LNCAP (cell line): ENCODE results near the gene POU6F2.

Experiments
- TF ChIP-seq, protein P1 (sequence below): fragments of 450-650 bp; IDR thresholded peaks from 2 replicates; pipeline ENCODE4 v1.5.1; 2017; ENCODE audit warnings: mild to moderate bottlenecking

POU6F2 gene

DNA sequence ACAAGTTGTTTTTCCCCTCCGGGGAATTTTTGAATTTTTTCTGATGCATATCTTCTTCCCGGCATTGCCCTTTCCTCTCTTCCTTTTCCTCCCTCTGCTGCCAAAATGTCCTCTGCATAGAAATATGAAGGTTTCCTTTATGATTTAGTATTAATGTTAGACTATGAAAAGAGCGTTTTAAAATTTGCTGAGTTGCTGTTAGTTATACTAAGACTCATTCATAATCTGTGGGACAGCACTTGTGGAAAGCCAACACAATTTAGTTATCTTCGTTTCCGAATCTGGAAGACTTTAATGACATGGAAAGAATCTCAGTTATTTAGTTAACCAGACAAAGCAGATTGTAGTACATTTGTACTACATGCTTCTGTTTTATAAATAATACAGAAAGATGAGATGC is 25.0 kb downstream of the POU6F2 start:
- TF ChIP-seq, protein P1, sequence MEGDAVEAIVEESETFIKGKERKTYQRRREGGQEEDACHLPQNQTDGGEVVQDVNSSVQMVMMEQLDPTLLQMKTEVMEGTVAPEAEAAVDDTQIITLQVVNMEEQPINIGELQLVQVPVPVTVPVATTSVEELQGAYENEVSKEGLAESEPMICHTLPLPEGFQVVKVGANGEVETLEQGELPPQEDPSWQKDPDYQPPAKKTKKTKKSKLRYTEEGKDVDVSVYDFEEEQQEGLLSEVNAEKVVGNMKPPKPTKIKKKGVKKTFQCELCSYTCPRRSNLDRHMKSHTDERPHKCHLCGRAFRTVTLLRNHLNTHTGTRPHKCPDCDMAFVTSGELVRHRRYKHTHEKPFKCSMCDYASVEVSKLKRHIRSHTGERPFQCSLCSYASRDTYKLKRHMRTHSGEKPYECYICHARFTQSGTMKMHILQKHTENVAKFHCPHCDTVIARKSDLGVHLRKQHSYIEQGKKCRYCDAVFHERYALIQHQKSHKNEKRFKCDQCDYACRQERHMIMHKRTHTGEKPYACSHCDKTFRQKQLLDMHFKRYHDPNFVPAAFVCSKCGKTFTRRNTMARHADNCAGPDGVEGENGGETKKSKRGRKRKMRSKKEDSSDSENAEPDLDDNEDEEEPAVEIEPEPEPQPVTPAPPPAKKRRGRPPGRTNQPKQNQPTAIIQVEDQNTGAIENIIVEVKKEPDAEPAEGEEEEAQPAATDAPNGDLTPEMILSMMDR = no peak

DNA sequence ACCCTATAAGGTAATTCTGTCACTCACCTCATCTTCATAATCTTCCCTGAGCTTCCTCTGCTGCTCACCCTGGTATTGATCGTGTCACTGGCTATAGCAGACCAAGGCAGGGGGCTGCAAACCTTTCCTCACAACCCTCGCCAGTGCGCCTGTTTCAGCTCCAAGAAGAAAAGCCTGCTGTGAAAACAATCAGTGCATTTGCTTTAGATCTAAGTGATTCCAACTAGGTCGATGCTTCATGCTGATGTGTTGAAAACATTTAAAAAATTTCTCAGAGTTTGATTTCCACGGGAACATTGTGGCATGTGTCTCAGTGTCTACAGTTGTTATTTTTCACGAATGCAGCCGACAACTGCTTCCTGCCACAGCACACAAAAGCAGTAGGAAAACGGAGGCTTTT is 27.3 kb downstream of the POU6F2 start:
- TF ChIP-seq, protein P1 = no peak

DNA sequence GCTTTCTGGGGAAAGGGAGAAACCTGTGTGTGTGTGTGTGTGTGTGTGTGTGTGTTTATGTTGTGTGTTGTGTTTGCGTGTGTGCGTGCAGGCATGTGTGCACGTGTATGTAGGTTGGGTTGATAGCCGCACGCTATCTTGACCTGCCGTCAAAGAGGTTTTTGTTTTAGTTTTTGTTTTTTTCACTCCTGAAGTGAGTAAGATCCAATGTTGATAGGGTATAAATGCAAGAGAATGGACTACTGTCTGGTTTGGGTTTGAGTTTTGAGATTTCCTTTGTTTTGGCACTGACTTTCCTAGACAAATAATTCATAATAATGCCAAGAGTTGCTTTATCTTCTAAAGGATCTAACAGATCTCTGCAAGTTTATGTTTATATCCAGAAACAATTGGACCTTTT is 27.8 kb downstream of the POU6F2 start:
- TF ChIP-seq, protein P1 = no peak

DNA sequence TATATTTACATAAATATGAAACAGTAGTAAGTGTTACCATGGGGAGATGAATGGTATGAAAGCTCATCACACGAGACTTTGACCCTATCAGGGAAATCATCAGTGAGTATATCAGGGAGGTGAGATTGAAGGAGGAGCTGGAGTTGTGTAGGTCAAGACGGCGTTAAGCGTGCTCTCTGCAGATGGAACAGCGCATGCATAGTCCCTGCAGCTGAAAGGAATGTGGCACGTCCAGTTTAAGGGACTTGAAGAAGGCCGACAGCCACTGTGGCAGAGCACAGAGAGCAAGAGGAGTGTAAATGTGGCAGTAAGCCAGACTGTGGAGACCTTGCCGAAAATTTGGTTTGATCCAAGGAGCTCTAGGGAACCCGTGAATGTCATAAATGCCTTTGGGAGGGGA is 38.9 kb downstream of the POU6F2 start:
- TF ChIP-seq, protein P1 = no peak

DNA sequence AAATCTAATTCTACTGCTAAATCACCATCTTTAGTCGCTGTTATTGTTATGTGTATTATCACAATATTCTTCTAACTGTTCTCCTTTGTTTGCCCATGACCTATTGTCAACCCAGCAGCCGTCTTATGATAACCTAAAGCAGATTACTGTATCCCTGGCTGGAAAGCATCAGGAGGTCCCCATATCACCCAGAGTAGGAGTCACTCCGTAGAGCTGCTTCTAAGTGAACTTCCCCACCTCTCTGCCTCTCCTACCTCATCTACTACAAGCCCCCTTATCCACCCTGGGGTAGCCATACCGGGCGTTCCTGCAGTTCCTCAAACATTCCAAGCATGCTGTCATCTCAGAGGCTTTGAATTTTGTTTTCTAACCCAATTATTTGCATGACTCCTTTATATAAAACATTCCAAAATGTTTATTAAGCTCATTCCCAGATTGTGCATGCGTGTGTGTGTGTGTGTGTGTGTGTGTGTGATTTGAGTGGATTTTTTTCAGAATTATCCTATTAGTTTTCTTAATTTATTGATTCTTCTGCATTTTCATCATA is 39.7 kb downstream of the POU6F2 start:
- TF ChIP-seq, protein P1 = no peak

DNA sequence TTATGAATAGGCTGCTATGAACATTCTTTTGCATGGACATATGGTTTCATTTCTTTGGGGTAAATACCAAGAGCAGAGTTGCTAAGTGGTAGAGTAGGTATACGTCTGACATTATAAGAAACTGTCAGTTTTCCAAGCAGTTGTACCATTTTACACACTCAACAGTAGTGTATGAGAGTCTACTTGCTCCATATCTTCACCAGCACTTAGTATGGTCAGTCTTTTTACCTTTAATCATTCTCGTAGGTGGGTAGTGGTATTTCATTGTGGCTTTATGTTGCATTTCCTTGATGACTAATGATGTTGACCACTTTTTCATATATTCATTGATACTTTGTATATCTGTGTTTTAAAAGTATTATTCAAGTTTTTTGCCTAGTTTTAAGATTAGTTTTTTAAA is 45.1 kb downstream of the POU6F2 start:
- TF ChIP-seq, protein P1 = no peak

DNA sequence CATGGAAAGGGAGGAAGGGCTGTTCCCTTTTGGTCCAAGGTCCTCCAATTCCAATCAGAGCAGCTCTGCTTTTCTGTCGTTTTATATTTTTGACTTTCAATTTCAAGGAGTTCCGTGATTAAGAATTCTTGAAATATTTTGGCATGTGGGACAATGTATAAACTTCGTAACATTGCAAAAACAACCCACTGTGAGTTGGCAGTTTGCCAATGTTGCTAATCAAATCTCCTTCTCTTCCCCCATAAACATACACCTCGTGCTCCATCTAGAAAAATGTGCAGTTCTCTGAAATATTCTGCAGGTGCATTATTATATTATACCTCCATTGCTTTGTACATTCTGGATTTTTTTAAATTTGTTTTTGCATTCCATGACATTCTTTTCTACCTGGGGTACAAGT is 49.8 kb downstream of the POU6F2 start:
- TF ChIP-seq, protein P1 = no peak
